GM23248 (cell line): Measurements from ENCODE around the gene RALGAPB.

ENCODE experiments used
- EZH2 ChIP-seq: fragments of 200-600 bp; sonication (generic); IDR thresholded peaks from 2 replicates; pipeline ENCODE4 v1.6.1; 2018; ENCODE audit warnings: antibody characterized with exemption, mild to moderate bottlenecking; ENCODE audit not compliant: insufficient read depth, poor library complexity, severe bottlenecking
- EZH2phosphoT487 ChIP-seq: fragments of 200-600 bp; sonication (generic); IDR thresholded peaks from 2 replicates; pipeline ENCODE4 v1.6.1; 2018; ENCODE audit warnings: antibody characterized with exemption, moderate library complexity, mild to moderate bottlenecking, low read depth; ENCODE audit not compliant: insufficient read depth

DNA sequence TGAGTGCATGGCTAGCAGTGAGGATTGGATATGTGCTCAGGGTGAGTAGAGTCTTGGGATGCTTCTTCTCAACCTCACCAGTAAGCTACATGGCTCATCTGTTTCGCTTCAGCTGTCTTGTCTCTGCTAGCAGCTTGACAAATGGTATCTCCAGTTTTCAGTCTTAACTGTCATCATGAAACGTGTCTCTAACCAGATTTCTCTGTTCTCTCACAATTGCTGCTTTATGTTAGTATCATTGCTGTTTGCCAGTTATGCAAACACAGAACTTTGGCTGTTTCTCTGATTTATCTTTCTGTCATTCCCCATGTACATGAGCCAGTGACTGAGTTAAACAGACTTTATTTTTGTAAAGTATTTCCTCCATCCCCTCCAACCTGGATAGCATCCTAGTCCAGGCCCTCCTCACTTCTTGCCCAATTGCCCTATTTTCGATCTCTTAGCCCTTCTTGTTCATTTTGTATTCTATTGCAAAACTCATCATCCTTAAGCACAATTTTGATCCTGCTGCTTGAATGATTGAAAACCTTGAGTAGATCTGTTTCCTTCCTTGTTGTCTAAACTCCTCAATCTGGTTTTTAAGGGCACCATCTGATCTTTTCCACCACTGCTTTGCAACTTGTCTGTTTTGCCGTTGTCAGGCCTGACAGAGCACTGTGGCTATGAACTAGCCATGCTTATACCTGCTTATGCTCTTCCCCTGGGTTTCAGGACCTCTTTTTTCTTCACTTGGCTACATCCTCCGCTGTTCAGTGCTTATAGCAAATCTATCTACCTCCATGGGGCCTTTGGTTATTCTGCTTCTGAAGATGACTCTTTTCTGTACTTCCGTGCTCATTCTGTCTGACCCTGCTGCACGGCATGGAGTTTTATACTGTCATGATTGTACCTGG lies 70.6 kb downstream of the RALGAPB start:
- TF ChIP-seq EZH2: no peak
- no peak for TF ChIP-seq EZH2phosphoT487
